Epidermal melanocyte (primary cell): Measurements from ENCODE around the gene ZDHHC13.

Source experiments
- DNase-seq: peaks from one replicate; pipeline ENCODE4 v3.0.0; 2011; ENCODE audit warnings: low spot score; ENCODE audit not compliant: insufficient read length

The ZDHHC13 gene

GRCh38 chr11:19116971-19117759 lies at the start of gene ZDHHC13:
Gene ZDHHC13, plus strand, starts transcription at chr11:19117168. Its CDS starts 82 bp downstream, at chr11:19117250.
- peak; percentile 95 for DNase-seq

DNA sequence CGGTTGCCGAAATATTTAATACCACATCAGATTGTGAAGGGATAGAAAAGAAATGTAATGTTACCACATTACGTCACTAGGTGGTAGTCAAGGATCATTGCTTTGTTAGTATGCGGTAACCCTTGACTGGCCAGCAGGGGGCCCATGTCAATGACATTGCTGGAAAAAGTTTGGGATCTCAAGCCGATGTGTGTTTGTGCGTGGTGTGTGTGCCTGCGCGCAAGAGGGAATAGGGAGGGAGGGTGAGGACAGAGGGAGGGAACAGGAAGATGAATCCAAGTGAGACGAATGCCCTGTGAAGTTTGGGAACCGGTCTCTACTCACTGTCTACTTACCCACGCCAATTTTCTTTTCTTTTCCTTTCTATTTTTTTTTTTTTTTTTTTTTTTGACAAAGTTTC lies 45.7 kb upstream of the ZDHHC13 start:
- peak; percentile 67 for DNase-seq

- no peak for DNase-seq
These were observed 44.5 kb upstream of the ZDHHC13 start for GRCh38 chr11:19072464-19072863.

GRCh38 chr11:19073454-19074415 lies 43.2 kb upstream of the ZDHHC13 start:
- no peak for DNase-seq

- no peak for DNase-seq
These were observed 41.3 kb upstream of the ZDHHC13 start for GRCh38 chr11:19075636-19076035.

GRCh38 chr11:19076744-19077589 lies 40.0 kb upstream of the ZDHHC13 start:
- DNase-seq: no peak

GRCh38 chr11:19077965-19078364 lies 39.0 kb upstream of the ZDHHC13 start:
- no peak for DNase-seq

GRCh38 chr11:19079643-19080440 lies 37.1 kb upstream of the ZDHHC13 start:
- DNase-seq: no peak

- no peak for DNase-seq
These were observed 36.4 kb upstream of the ZDHHC13 start for GRCh38 chr11:19080579-19080993.

DNA sequence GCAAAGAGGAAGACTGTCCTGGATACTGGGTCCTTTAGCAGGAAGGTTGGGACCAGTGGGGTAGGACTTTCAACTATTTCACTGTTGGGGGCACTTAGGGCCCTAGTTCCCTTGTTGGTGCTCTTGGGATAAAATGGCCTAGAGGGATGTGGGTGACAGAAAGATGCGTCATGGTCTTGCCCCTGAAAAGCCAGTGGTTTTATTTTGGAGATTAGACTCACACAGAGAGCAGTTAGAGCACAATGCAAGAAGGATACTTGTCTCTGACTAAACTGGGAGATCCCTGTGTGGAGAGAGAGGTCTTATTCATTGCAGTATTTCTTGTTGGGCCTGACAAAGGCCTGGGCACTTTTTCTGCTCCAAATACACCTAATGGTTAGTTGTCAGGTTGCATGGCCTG lies 33.8 kb upstream of the ZDHHC13 start:
- no peak for DNase-seq

GRCh38 chr11:19084661-19085315 lies 32.2 kb upstream of the ZDHHC13 start:
- no peak for DNase-seq

DNA sequence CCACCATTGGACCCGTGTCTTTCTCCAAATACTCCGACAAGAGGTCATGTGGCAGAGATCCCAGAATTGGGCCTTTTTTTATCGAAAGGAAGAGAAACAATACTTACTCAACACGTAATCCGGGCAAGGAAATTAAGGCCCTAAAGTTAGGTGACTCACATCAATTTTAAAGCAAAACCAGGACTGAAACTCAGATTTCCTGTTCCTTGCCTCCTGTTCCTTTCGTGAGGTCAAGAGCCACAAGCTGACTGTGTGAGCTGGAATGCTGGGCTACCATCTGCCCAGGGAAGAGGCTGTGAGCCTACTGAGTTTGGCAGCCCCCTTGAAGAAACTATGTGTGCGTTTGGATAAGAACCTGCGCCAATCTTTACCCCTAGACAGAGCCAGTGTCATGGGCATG lies 29.3 kb upstream of the ZDHHC13 start:
- no peak for DNase-seq

- no peak for DNase-seq
These were observed 28.2 kb upstream of the ZDHHC13 start for GRCh38 chr11:19088791-19089190.

- DNase-seq: no peak
These were observed 27.5 kb upstream of the ZDHHC13 start for GRCh38 chr11:19089421-19089820.

GRCh38 chr11:19091366-19091765 lies 25.6 kb upstream of the ZDHHC13 start:
- DNase-seq: no peak

- DNase-seq: no peak
These were observed 24.6 kb upstream of the ZDHHC13 start for GRCh38 chr11:19092342-19092741.

GRCh38 chr11:19092850-19093249 lies 24.1 kb upstream of the ZDHHC13 start:
- DNase-seq: no peak

- DNase-seq: no peak
These were observed 23.0 kb upstream of the ZDHHC13 start for GRCh38 chr11:19093976-19094375.

DNA sequence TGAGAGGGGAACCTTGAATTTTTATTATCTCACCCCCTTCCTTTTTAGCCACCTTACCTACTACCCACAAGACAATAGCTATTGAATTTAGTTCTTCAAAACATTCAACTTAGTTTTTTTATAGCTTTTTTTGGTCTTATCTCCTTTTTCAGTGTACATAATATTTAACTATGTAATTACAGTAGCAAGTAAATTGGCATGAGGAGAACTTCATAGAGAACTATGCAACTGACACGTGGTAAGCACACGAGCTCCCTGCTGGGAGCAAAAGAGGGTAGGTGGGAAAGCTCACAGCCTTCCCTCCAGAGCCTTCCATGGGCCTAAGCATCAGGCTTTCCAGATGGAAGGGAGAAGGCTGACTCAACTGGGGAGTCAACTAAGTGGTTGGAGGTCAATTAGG lies 22.1 kb upstream of the ZDHHC13 start:
- DNase-seq: no peak

GRCh38 chr11:19099093-19099492 lies 17.9 kb upstream of the ZDHHC13 start:
- no peak for DNase-seq
